GM18498 (cell line): ENCODE data around the gene GPR148.

Experiments
- ATAC-seq: cut with Tn5 transposase; IDR thresholded peaks from one replicate; pipeline ENCODE4 v1.9.1; 2021; ENCODE audit warnings: mild to moderate bottlenecking, moderate library complexity; ENCODE audit not compliant: unreplicated experiment

The GPR148 gene

GRCh38 chr2:130768191-130768855 is 39.5 kb downstream of the GPR148 start:
- no peak for ATAC-seq

- ATAC-seq: no peak
Measured at GRCh38 chr2:130769343-130769907, 40.6 kb downstream of the GPR148 start.

- ATAC-seq: no peak
Measured at GRCh38 chr2:130776550-130776949, 47.7 kb downstream of the GPR148 start.

- ATAC-seq: no peak
Measured at GRCh38 chr2:130778781-130779180, 49.9 kb downstream of the GPR148 start.
